ENCODE measurements around the gene SIRT6. TPM values are rescaled to one million over a fixed set of nuclear protein-coding genes. Genes with fewer than 3 reads are reported as not detected.
A peak's percentile ranks its signal among the peaks of the same experiment; 100 is the strongest.
"Not testable (repeated sequence)": the region's sequence is repeated elsewhere in the genome, so short reads cannot be mapped to it uniquely, and the experiment has no call there.

SIRT6 gene
- total and polyA plus RNA-seq, 9 of the 15 experiments (the other 6 are each of a cell fraction or from before 2014, with no cell fraction given): 1.4 to 41.1 (median 10.2) TPM

GRCh38 chr19:4218523-4218922 lies 36.2 kb upstream of the SIRT6 start:
- H4K20me1 ChIP-seq (replicated peaks; ENCODE audit: control insufficient read depth, insufficient read depth, low read length); H3K36me3 ChIP-seq (ENCODE audit: control insufficient read depth, insufficient read depth, low read length); H3K9me1 ChIP-seq (ENCODE audit: control insufficient read depth, insufficient read depth, low read length); H3K4me3 ChIP-seq; DNase-seq (ENCODE audit: extremely low read depth in 1 of 4, low spot score in 3 of 4); H3K4me2 ChIP-seq (ENCODE audit: insufficient read depth, low read length); in situ Hi-C loops (cut with MboI); H3K79me2 ChIP-seq (ENCODE audit: control insufficient read depth, insufficient read depth, low read length); CTCF ChIA-PET (ENCODE audit: low intra/inter-chr PET ratio); H3K9ac ChIP-seq (ENCODE audit: insufficient read depth in 1 of 2, low read depth in 2 of 2, low read length in 2 of 2); H3K27ac ChIP-seq (ENCODE audit: extremely low read depth, low read depth, low read length); H2AFZ ChIP-seq (ENCODE audit: low read depth, low read length); H3K4me1 ChIP-seq (replicated peaks in 1 of 2; ENCODE audit: control insufficient read depth in 2 of 2, insufficient read depth in 2 of 2, low read length in 2 of 2); intact Hi-C loops (cut with micrococcal nuclease); ATAC-seq; H3K9me3 ChIP-seq (replicated peaks; ENCODE audit: control insufficient read depth, insufficient read depth, low read depth, low read length); BruUV-seq (replicated peaks): not testable (repeated sequence)
- TF ChIP-seq ZNF384 (IDR thresholded peaks at IDR 0.05; ENCODE audit: low read depth, low read length): peak; percentile 55; the same call in 1 of the 2 replicates
- TF ChIP-seq, protein P1, sequence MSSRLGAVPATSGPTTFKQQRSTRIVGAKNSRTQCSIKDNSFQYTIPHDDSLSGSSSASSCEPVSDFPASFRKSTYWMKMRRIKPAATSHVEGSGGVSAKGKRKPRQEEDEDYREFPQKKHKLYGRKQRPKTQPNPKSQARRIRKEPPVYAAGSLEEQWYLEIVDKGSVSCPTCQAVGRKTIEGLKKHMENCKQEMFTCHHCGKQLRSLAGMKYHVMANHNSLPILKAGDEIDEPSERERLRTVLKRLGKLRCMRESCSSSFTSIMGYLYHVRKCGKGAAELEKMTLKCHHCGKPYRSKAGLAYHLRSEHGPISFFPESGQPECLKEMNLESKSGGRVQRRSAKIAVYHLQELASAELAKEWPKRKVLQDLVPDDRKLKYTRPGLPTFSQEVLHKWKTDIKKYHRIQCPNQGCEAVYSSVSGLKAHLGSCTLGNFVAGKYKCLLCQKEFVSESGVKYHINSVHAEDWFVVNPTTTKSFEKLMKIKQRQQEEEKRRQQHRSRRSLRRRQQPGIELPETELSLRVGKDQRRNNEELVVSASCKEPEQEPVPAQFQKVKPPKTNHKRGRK (tag; IDR thresholded peaks at IDR 0.05): peak; percentile 65; the same call in 1 of the 2 replicates
- WGBS (ENCODE audit: insufficient coverage, low coverage, missing lambda C conversion rate): 57% methylated on average over 1 of the region's 1 CpG
- FAIRE-seq: peak; percentile 19
- POLR2A ChIA-PET: interaction anchor here (0.6 kb wide), 1 partner anchor 285 kb away, joined by 3 read pairs; no protein-coding TSS in a partner anchor
- H3K27me3 ChIP-seq (ENCODE audit: control insufficient read depth in 2 of 2, insufficient read depth in 2 of 2, low read length in 2 of 2): peaks cover 3 to 20% of the 10 kb centered on the region in 2 experiments; a peak in 4 of 5 replicates

All from K562 (cell line).